ENCODE results near the gene ENC1. TPM values are rescaled to one million over a fixed set of nuclear protein-coding genes. Genes with fewer than 3 reads are reported as not detected.

The ENC1 gene
- total and polyA plus RNA-seq, 10 of the 15 experiments (the other 5 are each of a cell fraction or from before 2014, with no cell fraction given): 8.2 to 55.5 (median 32.1) TPM

GRCh38 chr5:74685979-74686631, 45.6 kb upstream of the ENC1 start:
- H2AFZ ChIP-seq (ENCODE audit: control insufficient read depth, low read depth, low read length): peak overlapping the region; percentile 86
- intact Hi-C loops (cut with micrococcal nuclease; ENCODE audit: unreplicated experiment): no loop called here
- no peaks in the 10 kb centered on the region for H3K27me3 ChIP-seq (replicated peaks in 1 of 2; ENCODE audit: control insufficient read depth in 2 of 2, insufficient read depth in 2 of 2, low read length in 1 of 2)
- TF ChIP-seq STAT1 (conservative IDR thresholded peaks at IDR 0.05): no peak
- TF ChIP-seq HCFC1 (IDR thresholded peaks at IDR 0.05; ENCODE audit: low read length): no peak
- no peak for TF ChIP-seq ZBTB40 (IDR thresholded peaks at IDR 0.05; ENCODE audit: borderline replicate concordance)
- TF ChIP-seq EP300 (IDR thresholded peaks at IDR 0.05; ENCODE audit: borderline replicate concordance in 1 of 2, control insufficient read depth in 1 of 2, low read depth in 2 of 2, low read length in 2 of 2): 0 out of 4 replicates have a peak, but pooled peaks of 1 of the 2 experiments have one; percentile 14
- peak; percentile 26; the same call in 1 of the 2 replicates for TF ChIP-seq BACH1 (IDR thresholded peaks at IDR 0.05; ENCODE audit: borderline replicate concordance)
- TF ChIP-seq CREB1 (IDR thresholded peaks at IDR 0.05; ENCODE audit: low read depth): 0 out of 2 replicates have a peak, but pooled peaks have one; percentile 27
- TF ChIP-seq E2F4 (IDR thresholded peaks at IDR 0.05; ENCODE audit: low read depth, low read length): no peak
- TF ChIP-seq BCLAF1 (IDR thresholded peaks at IDR 0.05): no peak
- TF ChIP-seq CREM (IDR thresholded peaks at IDR 0.05; ENCODE audit: low read depth): 0 out of 2 replicates have a peak, but pooled peaks have one; percentile 5
- TF ChIP-seq SPI1 (IDR thresholded peaks at IDR 0.05; ENCODE audit: borderline replicate concordance, insufficient read depth, low read depth, low read length): peak; percentile 87
- peak; percentile 41; the same call in 1 of the 2 replicates for TF ChIP-seq EED (IDR thresholded peaks at IDR 0.05; ENCODE audit: low read depth)
- no peak for TF ChIP-seq PBX3 (IDR thresholded peaks at IDR 0.05; ENCODE audit: insufficient replicate concordance, low read depth, low read length)

More at GRCh38 chr5:74685979-74686631, 45.6 kb upstream of the ENC1 start:
- DNase-seq (ENCODE audit: low read depth, low spot score) (peak; percentile 26), FAIRE-seq (peak; percentile 83), ATAC-seq (peak; percentile 76)
- Histone ChIP-seq H3K9ac (ENCODE audit: control insufficient read depth, insufficient read depth, low read length) (peak overlapping the region; percentile 84), H3K4me3 (peak overlapping the region; percentile 80), H3K9me3 (replicated peaks; ENCODE audit: control insufficient read depth, insufficient read depth, low read length) (no peaks in the 10 kb centered on the region), H3K79me2 (ENCODE audit: control insufficient read depth, insufficient read depth, low read length) (peaks cover 4% of the 10 kb centered on the region), H3K4me2 (ENCODE audit: control insufficient read depth, insufficient read depth) (peak overlapping the region; percentile 98), H3K36me3 (ENCODE audit: control insufficient read depth in 2 of 2, insufficient read depth in 2 of 2, low read length in 1 of 2) (no peaks in the 10 kb centered on the region; a peak in 1 of 4 replicates), H3K27ac (ENCODE audit: control insufficient read depth, insufficient read depth) (peak overlapping the region; percentile 56; the same call in 1 of the 2 replicates), H4K20me1 (ENCODE audit: control insufficient read depth, insufficient read depth) (no peaks in the 10 kb centered on the region), H3K4me1 (ENCODE audit: control insufficient read depth, insufficient read depth, low read length) (no peaks in the 10 kb centered on the region)
- ChIA-PET SMC1A (ENCODE audit: uncharacterized antibody, unreplicated experiment) (interaction anchor here (1.1 to 1.6 kb wide), 5 partner anchors 12 to 233 kb away, joined by 3 to 6 read pairs (median 3); no protein-coding TSS in a partner anchor), RAD21 (ENCODE audit: unreplicated experiment) (interaction anchor here (0.8 to 1.0 kb wide), 2 partner anchors 37 to 75 kb away, joined by 3 read pairs; no protein-coding TSS in a partner anchor), POLR2A (interaction anchor here (0.8 kb wide), 1 partner anchor 81 kb away, joined by 3 read pairs; the partner anchor contains the start of genes GFM2 and NSA2), CTCF (interaction anchor here (0.6 to 1.2 kb wide), 4 partner anchors 62 to 472 kb away, joined by 3 to 4 read pairs (median 4); no protein-coding TSS in a partner anchor)
- in situ Hi-C loops (cut with MboI): no loop called here
- TSS peak; percentile 51 for BruUV-seq (replicated peaks)
- WGBS (ENCODE audit: insufficient coverage, insufficient replicate concordance, low lambda C conversion rate, missing lambda C conversion rate): 26% methylated on average over 10 of the region's 10 CpGs

Measured in GM12878 (cell line).